Activated CD8-positive, alpha-beta memory T cell treated with anti-CD3 and anti-CD28 coated beads for 36 hours (primary cell): Measurements from ENCODE around the gene CTSZ. TPM values are rescaled to one million over a fixed set of nuclear protein-coding genes. Genes with fewer than 3 reads are reported as not detected.

ENCODE experiments used
- CTCF ChIA-PET: fragments of 350-600 bp; sonication (Branson Sonifier 250); formaldehyde crosslinking; loops from one replicate; lab custom pipeline; 2021; ENCODE audit warnings: antibody characterized with exemption; lab: Charles Lee
- POLR2A ChIA-PET: fragments of 350-600 bp; sonication (Branson Sonifier 250); formaldehyde crosslinking; loops from one replicate; lab custom pipeline; 2021; ENCODE audit warnings: antibody characterized with exemption; lab: Charles Lee
- total RNA-seq, 2 experiments: library from RNA; stranded (reverse); gene quantifications; one replicate each; pipeline ENCODE4 v1.2.3, GENCODE V29; 2021

The CTSZ gene
- total RNA-seq, 2 experiments from 2014 or later, result 31.0 to 31.2 TPM

DNA sequence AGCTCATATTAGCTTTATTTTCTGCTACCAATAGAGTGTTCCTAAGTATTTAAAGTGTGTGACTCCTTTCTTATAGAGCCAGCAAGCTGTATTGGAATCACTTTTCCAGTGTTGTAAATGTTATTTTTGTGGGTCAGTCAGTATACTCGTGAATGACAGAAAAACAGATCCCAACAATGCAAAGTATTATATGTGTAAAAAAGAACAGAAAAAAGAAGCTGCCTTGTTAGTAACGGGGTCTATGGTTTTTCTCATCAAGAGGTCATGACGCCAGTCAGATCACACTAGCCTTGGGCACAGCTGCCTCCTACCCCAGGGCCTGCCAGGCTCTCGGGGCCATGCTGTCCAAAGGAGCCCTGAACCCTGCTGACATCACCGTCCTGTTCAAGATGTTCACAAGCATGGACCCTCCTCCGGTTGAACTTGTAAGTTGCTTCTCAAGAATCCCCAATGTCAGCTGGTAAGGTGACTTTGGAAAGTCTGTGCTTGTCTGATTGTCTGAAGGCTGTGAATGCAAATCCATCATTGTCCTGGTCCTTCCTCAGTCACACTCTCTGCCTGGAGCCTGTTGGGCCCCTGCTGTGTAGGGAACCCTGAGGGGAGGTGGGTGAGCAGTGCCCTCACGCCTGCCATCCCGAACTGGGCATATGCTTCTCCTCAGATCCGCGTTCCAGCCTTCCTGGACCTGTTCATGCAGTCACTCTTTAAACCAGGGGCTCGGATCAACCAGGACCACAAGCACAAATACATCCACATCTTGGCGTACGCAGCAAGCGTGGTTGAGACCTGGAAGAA, 16.2 kb downstream of the CTSZ start:
- CTCF ChIA-PET, result interaction anchor here (1.0 kb wide), 1 partner anchor 14 kb away, joined by 3 read pairs; no protein-coding TSS in a partner anchor

DNA sequence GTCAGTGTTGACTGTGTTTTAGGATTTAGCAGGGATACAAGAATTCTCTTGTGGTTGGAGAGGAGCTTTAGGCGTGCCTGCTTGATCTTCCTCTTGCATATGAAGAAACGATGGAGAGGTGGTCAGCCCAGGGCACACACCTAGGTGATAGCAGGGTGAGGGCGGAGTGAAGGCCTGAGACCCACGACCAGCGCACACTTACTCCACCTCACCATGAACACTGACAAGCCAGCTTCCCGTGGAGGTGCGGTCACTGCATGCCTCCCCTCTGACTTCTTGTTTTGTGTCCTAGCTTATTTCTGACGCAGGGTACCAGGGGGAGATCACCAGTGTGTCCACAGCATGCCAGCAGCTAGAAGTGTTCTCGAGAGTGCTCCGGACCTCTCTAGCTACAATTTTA, 17.9 kb downstream of the CTSZ start:
- CTCF ChIA-PET, result no interaction called here
- POLR2A ChIA-PET, result no interaction called here

More for the DNA sequence above, 16.2 kb downstream of the CTSZ start:
- POLR2A ChIA-PET, result interaction anchor here (0.8 kb wide), 1 partner anchor 10 kb away, joined by 3 read pairs; no protein-coding TSS in a partner anchor

DNA sequence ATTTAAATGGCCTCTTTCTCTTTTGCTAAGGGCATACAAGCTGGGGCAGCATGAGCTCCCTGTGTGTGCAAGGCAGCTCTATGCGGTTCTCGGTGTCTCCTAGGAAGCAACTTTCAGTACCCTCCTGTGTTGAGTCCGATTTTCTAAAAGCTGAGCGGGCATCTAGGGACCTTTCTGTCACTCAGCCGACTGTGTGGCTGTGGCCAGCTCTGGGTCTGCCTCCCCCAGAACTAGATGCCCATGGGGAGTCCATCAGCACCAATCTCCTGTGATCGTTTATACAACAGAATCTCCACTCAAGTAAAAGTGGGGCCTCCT, 18.5 kb downstream of the CTSZ start:
- CTCF ChIA-PET, result no interaction called here
- POLR2A ChIA-PET, result no interaction called here

DNA sequence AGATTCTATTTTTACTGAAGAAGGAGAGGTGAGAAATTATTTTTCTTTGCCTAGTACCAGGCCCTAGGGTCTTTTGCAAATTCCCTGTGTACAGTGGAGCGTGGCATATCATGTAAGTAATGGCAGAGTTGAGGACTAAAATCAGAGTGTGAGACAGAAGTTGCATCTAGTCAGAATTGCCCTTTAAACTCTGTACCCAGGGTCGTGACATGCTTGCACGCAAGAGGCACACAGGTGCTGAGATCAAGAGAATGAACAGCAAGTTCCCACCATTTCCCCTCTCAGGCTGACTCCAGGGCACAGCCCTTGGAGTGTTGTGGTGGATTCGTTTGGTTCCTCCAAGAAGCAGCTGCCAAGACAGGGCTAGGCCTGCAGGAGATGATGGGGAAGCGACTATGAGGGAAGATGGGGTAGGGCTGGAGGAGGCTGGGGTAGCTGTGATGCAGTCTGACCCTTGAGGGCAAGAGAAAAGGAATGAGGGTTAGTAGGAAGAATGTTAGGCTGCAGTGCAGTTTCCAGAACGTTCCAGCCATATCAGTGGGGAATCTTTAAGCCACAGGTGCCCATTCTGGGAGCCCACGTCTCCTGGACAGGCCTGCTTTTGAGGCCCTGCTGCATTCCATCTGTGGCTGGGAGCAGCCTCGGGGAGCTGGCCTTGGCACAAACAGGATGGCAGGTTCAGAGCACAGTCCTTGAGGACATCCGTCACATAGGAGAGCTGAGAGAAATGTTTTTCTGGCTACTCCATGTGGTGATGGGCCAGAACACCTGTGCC, 19.1 kb downstream of the CTSZ start:
- POLR2A ChIA-PET, result no interaction called here

DNA sequence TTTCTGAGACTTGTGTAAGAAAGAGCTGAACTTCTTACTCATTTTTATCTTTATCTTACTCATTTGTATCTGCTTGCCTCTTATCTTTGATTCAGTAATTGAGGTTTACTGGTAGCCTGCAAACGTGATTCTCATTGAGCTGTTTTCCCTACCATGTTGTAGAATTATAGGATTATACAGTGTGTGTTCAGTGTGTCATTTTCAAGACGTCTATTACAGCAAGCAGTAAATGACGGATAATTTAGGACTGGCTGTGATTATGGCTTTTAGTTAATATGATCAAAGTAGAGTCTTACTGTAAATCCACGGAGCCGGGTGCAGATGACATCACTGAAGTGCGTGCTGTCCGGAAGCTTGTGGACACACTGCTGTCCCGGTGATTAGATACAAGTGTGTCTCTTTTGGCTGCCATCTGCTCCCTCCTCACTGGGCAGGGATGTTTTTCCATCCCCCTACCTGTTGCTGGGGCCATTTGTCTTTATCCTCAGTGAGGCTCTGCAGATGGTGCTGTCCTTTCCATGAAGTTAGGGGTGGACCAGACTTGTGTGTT, 20.0 kb downstream of the CTSZ start:
- CTCF ChIA-PET, result no interaction called here
- POLR2A ChIA-PET, result no interaction called here

More for the DNA sequence above, 19.1 kb downstream of the CTSZ start:
- CTCF ChIA-PET, result no interaction called here

DNA sequence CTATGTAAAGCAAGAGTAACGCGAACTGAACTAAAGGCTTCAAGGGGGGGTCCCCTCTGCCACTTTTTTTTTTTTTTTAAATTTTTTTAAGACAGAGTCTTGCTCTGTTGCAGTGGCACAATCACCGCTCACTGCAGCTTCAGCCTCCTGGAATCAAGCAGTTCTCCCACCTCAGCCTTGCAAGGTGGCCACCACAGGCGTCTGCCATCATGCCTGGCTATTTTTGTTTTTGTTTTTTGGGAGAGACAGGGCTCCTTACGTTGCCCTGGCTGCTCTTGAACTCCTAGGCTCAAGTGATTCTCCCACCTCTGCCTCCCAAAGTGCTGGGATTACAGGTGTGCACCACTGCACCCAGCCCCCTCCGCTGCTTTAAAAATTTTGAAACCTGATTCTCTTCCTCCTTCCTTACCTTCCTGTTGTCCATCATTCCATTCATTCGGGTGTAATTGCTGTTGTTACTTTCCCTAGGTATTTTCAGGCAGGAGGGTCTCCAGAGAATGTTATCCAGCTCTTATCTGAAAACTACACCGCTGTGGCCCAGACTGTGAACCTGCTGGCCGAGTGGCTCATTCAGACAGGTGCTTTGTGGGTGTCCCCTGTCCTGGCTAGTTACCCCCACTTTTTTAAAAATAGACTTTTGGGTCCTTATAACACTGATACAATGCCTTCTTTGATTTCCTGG, 20.6 kb downstream of the CTSZ start:
- ChIA-PET CTCF (no interaction called here), POLR2A (no interaction called here)

DNA sequence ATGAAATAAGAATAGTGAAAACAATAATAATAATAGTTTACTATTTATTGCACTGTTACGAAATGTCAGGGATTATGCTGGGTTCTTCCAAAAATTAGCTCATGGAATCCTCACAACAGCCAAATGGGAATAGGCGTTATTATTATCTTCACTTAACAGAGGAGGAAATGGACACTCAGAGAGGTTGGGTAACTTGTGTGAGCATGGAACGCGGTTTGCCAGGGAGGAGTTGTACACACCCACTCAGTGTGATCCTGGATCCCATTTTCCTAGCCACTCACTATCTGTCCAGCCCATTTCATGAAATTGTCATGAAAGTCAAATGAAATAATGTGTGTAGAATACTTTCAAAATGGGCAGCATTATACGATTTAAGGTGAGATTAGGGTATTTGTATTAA, 21.4 kb downstream of the CTSZ start:
- ChIA-PET POLR2A (no interaction called here), CTCF (no interaction called here)

DNA sequence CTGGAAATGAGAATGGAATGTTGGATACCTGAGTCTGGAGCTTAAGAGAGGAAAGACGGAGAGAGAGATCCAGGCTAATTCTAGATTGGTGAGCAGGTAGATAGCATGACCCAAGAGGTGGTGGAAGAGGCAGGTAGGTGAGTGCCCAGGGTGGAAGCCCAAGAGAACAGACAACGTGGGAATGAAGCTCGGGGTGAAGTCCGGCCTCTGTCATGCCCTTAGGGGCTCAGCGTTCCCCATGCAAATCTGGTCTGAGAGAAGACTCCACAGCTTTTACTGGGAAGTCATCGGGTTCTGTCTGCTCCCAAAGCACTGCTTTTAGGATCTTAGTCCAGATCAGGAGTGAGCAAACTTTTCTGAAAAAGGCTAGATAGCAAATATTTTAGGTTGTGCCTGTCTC, 22.4 kb downstream of the CTSZ start:
- CTCF ChIA-PET, result no interaction called here
- POLR2A ChIA-PET, result no interaction called here

DNA sequence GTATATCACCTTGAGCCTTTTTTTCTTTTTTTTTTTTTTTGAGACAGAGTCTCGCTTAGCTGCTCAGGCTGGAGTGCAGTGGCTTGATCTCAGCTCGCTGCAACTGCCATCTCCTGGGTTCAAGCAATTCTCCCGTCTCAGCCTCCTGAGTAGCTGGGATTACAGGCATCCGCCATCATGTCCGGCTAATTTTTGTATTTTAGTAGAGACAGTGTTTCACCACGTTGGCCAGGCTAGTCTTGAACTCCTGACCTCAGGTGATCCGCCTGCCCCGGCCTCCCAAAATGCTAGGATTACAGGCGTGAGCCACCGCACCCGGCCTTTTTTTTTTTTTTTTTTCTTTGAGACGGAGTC, 24.0 kb downstream of the CTSZ start:
- POLR2A ChIA-PET, result interaction anchor here (0.5 to 1.6 kb wide), 6 partner anchors 12 to 182 kb away, joined by 3 to 10 read pairs (median 3); partner anchors contain the start of gene ATP5F1E

DNA sequence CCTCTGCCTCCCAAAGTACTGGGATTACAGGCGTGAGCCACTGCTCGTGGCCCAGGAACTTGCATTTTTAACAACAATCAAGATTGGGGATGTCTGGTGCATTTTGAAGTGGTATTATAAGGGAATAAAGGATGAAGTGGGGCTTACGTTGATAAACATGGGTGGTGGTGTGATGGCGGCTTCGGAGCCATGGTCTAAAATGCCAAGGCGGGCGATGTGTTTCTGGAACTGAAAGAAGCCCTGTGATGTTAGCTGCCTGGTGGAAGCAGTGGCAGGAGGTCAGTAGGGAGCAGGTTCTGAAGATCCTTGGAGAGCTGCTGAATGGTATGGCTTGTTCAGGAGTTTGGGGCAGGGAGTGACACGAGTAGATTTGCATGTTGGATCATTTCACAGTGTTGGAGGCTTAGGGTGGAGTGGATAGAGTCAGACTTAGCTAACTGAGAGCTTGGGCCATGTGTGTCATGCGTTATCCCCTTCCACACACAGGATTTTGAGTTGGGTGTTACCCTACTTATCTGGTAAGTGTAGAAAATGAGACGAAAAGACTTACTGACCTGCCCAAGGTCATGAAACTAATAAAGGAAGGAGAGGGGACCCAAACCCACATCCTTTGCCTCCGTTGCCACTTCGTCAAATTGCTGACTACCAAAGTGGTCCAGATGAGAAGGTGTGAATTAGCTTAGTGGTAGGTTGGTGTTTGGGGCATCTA, 24.5 kb downstream of the CTSZ start:
- ChIA-PET POLR2A (interaction anchor here (0.5 to 1.6 kb wide), 11 partner anchors 13 to 332 kb away, joined by 3 to 10 read pairs (median 4); partner anchors contain the start of genes ATP5F1E and STX16), CTCF (interaction anchor here (0.7 to 1.2 kb wide), 4 partner anchors 11 to 331 kb away, joined by 3 to 5 read pairs (median 4); no protein-coding TSS in a partner anchor)

More for the DNA sequence above, 24.0 kb downstream of the CTSZ start:
- CTCF ChIA-PET, result interaction anchor here (0.6 to 1.2 kb wide), 2 partner anchors 11 to 239 kb away, joined by 3 read pairs; no protein-coding TSS in a partner anchor

DNA sequence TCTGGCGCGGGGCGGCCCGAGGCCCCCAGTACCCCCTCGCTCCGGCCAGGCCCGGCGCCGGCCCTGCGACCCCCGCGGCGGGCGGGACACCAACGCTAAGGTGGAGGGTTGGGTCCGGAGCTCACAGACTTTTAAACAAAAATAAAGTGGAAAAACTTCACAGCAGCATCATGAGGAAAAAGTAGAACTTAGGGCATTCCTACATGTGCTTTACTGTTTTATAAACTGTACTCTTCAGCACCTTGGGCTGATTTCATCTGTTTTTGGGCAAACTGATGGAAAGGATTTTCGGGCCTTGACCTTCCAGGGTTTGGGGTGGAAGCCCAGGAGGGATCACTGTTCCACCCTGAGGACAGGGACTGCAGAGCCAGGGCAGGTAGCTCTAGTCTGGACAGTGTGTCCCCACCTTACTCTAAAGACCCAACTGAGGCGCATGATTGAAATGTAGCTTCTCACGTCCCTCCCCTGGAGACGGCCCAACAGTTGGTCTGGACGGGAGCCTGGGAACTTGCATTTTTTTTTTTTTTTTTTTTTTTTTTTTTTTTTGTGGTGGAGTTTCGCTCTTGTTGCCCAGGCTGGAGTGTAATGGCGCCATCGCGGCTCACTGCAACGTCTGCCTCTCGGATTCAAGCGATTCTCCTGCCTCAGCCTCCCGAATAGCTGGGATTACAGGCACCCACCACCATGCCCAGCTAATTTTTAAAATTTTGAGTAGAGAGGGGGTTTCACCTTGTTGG, 25.3 kb downstream of the CTSZ start:
- ChIA-PET CTCF (interaction anchor here (0.7 to 1.2 kb wide), 4 partner anchors 11 to 330 kb away, joined by 3 to 5 read pairs (median 4); no protein-coding TSS in a partner anchor), POLR2A (interaction anchor here (0.5 to 1.6 kb wide), 10 partner anchors 35 to 331 kb away, joined by 3 to 10 read pairs (median 4); partner anchors contain the start of genes ATP5F1E and STX16)

DNA sequence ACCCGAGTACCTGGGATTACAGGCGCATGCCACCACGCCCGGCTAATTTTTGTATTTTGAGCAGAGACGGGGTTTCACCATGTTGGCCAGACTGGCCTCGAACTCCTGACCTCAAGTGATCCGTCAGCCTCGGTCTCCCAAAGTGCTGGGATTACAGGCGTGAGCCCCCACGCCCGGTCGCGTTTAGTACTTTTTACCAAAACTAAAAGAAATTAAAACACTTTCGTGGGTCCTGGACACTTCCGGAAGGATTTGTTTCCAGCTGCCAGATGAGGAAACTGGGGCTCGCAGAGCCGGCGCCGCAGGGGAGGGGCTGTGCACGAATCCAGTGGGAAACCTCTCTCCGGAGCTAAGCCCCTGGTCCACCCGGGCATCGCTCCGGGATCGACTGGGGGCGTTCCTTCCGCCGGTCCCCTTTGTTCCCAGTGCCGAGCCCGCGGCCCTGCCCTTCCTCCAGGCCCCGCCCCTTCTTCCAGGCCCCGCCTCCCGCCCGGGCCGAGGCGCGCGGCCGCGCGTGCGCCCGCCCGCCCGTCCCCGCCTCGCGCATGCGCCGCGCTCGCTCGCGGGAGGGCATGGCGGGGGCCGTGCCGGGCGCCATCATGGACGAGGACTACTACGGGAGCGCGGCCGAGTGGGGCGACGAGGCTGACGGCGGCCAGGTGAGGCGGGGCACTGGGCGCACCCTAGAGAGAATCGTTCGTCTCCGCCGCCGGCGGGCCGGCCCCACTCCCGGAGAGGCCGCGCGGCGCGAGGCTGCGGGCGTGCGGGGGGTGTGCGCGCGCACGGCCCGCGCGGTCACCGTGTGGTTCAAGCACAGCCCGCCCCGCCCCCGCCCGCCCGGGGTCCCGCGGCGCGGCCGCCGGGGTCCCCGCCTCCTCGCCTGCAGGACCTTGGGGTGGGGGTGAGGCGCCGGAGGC, 26.1 kb downstream of the CTSZ start, which contains the start of gene NELFCD:
NELFCD (plus strand) TSS at position 546 of the 917 bp plus-strand sequence; CDS start at position 600, 54 bp downstream.
- CTCF ChIA-PET, result interaction anchor here (0.9 kb wide), 1 partner anchor 46 kb away, joined by 3 read pairs; no protein-coding TSS in a partner anchor
- POLR2A ChIA-PET, result interaction anchor here (0.5 to 1.6 kb wide), 9 partner anchors 34 to 240 kb away, joined by 3 to 10 read pairs (median 5); partner anchors contain the start of gene ATP5F1E

DNA sequence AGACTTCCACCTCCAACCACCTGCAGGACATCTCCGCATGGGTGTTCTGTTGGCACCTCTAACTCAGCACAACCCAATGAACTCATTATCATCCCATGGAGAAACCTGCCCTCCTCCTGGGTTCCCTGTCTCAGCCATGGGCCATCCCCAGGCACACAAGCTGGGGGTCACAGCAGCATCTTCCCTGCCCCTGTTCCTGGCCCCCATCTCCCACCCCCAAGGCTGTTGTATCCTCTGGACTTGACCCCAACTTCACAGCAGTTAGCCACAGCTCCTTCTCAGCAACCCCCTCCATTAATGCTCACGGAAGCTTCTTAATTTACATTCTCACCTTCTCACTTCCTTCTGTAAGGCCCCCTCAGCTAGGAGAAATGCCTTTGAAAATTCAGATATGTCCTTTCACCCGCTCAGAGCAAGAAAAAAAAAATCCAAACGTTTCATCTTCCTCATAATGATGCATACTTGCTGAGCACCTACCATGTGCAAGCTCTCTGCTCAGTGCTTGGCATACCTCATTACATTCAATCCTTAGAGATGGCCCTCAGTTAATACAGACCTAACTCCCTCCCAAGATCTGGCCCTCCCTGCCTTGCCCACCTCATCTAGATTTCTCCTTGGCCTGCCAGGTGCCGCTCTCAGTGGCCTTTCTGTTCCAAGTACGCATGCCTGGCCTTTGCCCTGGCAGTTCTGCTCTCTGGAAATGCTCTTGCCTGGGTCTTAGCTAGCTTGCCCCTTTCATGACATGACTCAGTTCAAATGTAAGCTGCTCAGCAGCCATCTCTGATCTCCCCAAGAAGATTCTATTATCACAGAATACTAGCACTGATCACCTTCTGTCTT, 28.5 kb downstream of the CTSZ start:
- POLR2A ChIA-PET, result interaction anchor here (0.5 kb wide), 1 partner anchor 16 kb away, joined by 5 read pairs; no protein-coding TSS in a partner anchor
- CTCF ChIA-PET, result interaction anchor here (0.5 to 1.1 kb wide), 3 partner anchors 41 to 64 kb away, joined by 3 read pairs; no protein-coding TSS in a partner anchor

DNA sequence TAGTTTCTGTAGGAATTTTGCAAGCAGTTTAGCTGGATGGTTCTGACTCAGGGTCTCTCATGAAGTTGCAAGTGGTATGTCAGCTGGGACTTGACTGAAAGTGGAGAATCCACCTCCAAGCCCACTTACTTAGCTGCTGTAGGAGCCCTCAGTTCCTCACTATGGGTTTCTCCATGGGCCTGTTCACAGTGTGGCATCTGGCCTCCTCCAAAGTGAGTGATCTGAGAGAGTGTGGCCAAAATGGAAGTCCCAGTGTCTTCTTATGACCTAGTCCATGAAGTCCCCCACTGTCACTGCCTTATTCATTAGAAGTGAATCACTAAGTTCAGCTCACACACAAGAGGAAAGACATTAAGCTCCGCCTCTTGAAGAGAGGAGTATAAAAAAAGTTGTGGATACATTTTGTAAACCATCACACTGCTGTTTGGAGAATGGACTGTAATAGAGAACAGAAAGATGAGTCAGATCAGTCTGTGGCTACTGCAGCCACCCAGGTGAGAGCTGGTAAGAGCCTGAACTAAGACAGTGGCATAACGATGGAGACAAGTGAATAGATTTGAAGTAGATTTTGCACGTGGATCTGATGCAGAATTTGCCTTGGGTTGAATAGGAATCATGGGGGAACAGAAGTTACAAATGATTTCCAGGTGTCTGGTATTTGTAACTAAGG, 30.9 kb downstream of the CTSZ start:
- POLR2A ChIA-PET, result no interaction called here
- CTCF ChIA-PET, result no interaction called here

DNA sequence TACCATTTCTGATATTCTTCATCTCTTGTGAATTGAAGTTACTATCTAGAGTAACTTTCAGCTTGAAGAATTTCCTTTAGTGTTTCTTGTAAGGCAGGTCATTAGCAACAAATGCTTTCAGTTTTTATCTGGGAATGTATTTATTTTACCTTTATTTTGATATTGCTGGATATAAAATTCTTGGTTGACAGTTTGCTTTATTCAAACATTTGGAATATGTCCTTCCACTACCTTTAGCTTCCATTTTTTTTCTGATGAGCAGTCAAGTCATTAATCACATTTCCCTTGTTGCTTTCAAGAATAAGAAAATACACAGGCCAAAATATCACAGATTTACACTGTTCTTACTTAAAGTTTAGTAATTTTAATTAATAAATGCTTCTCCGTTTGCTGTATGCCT, 31.7 kb downstream of the CTSZ start:
- CTCF ChIA-PET, result no interaction called here
- POLR2A ChIA-PET, result no interaction called here
